Muscle layer of duodenum (tissue), 2 donors: ENCODE data around the gene ALDH1A3.

Experiments used
- H3K27ac ChIP-seq: one replicate; pipeline ENCODE4 v1.7.0; 2013; ENCODE audit warnings: mild to moderate bottlenecking, low read length
- H3K27me3 ChIP-seq: one replicate; pipeline ENCODE4 v1.7.0; 2013; ENCODE audit warnings: low read depth, mild to moderate bottlenecking, control low read depth, low read length
- H3K36me3 ChIP-seq, 2 donors: one replicate each; pipeline ENCODE4 v1.7.0; 2013; ENCODE audit warnings: low read length in 2 of 2, control low read depth in 1 of 2, mild to moderate bottlenecking in 1 of 2; ENCODE audit not compliant: insufficient read depth in 2 of 2, control insufficient read depth in 1 of 2
- H3K4me1 ChIP-seq, 2 donors: one replicate each; pipeline ENCODE4 v1.7.0; 2013; ENCODE audit warnings: low read length in 2 of 2, mild to moderate bottlenecking in 2 of 2, control low read depth in 1 of 2, moderate library complexity in 1 of 2; ENCODE audit not compliant: insufficient read depth in 2 of 2, control insufficient read depth in 1 of 2
- H3K4me3 ChIP-seq, 2 donors: one replicate each; pipeline ENCODE4 v1.7.0; 2013; ENCODE audit warnings: low read length in 2 of 2, low read depth in 1 of 2, mild to moderate bottlenecking in 1 of 2
- H3K9me3 ChIP-seq, 2 donors: one replicate each; pipeline ENCODE4 v1.7.0; 2013; ENCODE audit warnings: low read length in 2 of 2, control low read depth in 1 of 2, mild to moderate bottlenecking in 1 of 2; ENCODE audit not compliant: control insufficient read depth in 1 of 2
- donor health status: healthy.

Gene ALDH1A3

GRCh38 chr15:100931143-100931890 is 51.7 kb downstream of the ALDH1A3 start:
- Histone ChIP-seq H3K9me3 (no peaks in the 10 kb centered on the region), H3K27ac (no peak overlapping the region), H3K4me1 (no peaks in the 10 kb centered on the region), H3K36me3 (peaks cover 0 to 10% of the 10 kb centered on the region in 2 donors), H3K4me3 (no peak overlapping the region), H3K27me3 (no peaks in the 10 kb centered on the region)

- H3K27ac ChIP-seq, result no peak overlapping the region
- no peak overlapping the region for H3K4me3 ChIP-seq
- H3K4me1 ChIP-seq, result no peaks in the 10 kb centered on the region
- no peaks in the 10 kb centered on the region for H3K27me3 ChIP-seq
- peaks cover 0 to 3% of the 10 kb centered on the region in 2 donors for H3K9me3 ChIP-seq
- peaks cover 0 to 14% of the 10 kb centered on the region in 2 donors for H3K36me3 ChIP-seq
These were observed 53.2 kb downstream of the ALDH1A3 start for GRCh38 chr15:100932676-100933348.

- Histone ChIP-seq H3K9me3 (peaks cover 0 to 3% of the 10 kb centered on the region in 2 donors), H3K27ac (no peak overlapping the region), H3K4me3 (no peak overlapping the region), H3K27me3 (no peaks in the 10 kb centered on the region), H3K4me1 (no peaks in the 10 kb centered on the region), H3K36me3 (peaks cover 0 to 6% of the 10 kb centered on the region in 2 donors)
These were observed 54.5 kb downstream of the ALDH1A3 start for GRCh38 chr15:100934166-100934565.

- Histone ChIP-seq H3K36me3 (peaks cover 0 to 6% of the 10 kb centered on the region in 2 donors), H3K4me3 (no peak overlapping the region), H3K27ac (no peak overlapping the region), H3K4me1 (no peaks in the 10 kb centered on the region), H3K9me3 (peaks cover 0 to 3% of the 10 kb centered on the region in 2 donors), H3K27me3 (no peaks in the 10 kb centered on the region)
These were observed 55.1 kb downstream of the ALDH1A3 start for GRCh38 chr15:100934726-100935125.

GRCh38 chr15:100937171-100937570 is 57.5 kb downstream of the ALDH1A3 start:
- H3K9me3 ChIP-seq, result peaks cover 0 to 3% of the 10 kb centered on the region in 2 donors
- H3K4me3 ChIP-seq, result no peak overlapping the region
- H3K4me1 ChIP-seq, result no peaks in the 10 kb centered on the region
- no peak overlapping the region for H3K27ac ChIP-seq
- H3K36me3 ChIP-seq, result peaks cover 0 to 3% of the 10 kb centered on the region in 2 donors
- H3K27me3 ChIP-seq, result no peaks in the 10 kb centered on the region

- H3K4me3 ChIP-seq, result no peak overlapping the region
- peaks cover 0 to 3% of the 10 kb centered on the region in 2 donors for H3K9me3 ChIP-seq
- no peaks in the 10 kb centered on the region for H3K27me3 ChIP-seq
- no peak overlapping the region for H3K27ac ChIP-seq
- H3K36me3 ChIP-seq, result peaks cover 0 to 3% of the 10 kb centered on the region in 2 donors
- H3K4me1 ChIP-seq, result peaks cover 0 to 4% of the 10 kb centered on the region in 2 donors
These were observed 60.2 kb downstream of the ALDH1A3 start for GRCh38 chr15:100939791-100940190.

- H3K4me3 ChIP-seq, result no peak overlapping the region
- peaks cover 0 to 3% of the 10 kb centered on the region in 2 donors for H3K36me3 ChIP-seq
- H3K9me3 ChIP-seq, result peaks cover 0 to 3% of the 10 kb centered on the region in 2 donors
- H3K27ac ChIP-seq, result no peak overlapping the region
- H3K27me3 ChIP-seq, result no peaks in the 10 kb centered on the region
- H3K4me1 ChIP-seq, result peaks cover 0 to 4% of the 10 kb centered on the region in 2 donors
These were observed 61.2 kb downstream of the ALDH1A3 start for GRCh38 chr15:100940767-100941379.

- Histone ChIP-seq H3K4me1 (peaks cover 0 to 4% of the 10 kb centered on the region in 2 donors), H3K4me3 (no peak overlapping the region), H3K27me3 (no peaks in the 10 kb centered on the region), H3K36me3 (peaks cover 0 to 2% of the 10 kb centered on the region in 2 donors), H3K9me3 (peaks cover 0 to 2% of the 10 kb centered on the region in 2 donors), H3K27ac (no peak overlapping the region)
These were observed 61.9 kb downstream of the ALDH1A3 start for GRCh38 chr15:100941536-100941935.

GRCh38 chr15:100942656-100943425 is 63.2 kb downstream of the ALDH1A3 start:
- Histone ChIP-seq H3K36me3 (no peaks in the 10 kb centered on the region), H3K9me3 (no peaks in the 10 kb centered on the region), H3K27ac (no peak overlapping the region), H3K27me3 (no peaks in the 10 kb centered on the region), H3K4me3 (no peak overlapping the region), H3K4me1 (peaks cover 3 to 4% of the 10 kb centered on the region in 2 donors)

- Histone ChIP-seq H3K9me3 (no peaks in the 10 kb centered on the region), H3K36me3 (no peaks in the 10 kb centered on the region), H3K27me3 (no peaks in the 10 kb centered on the region), H3K4me3 (no peak overlapping the region), H3K27ac (no peak overlapping the region), H3K4me1 (peaks cover 4% of the 10 kb centered on the region in 2 donors)
These were observed 64.7 kb downstream of the ALDH1A3 start for GRCh38 chr15:100944244-100944895.
